HepG2 (cell line): ENCODE results near the gene EIF3A.

Experiments
- DNMT1 ChIP-seq: sonication (generic); formaldehyde crosslinking; IDR thresholded peaks from 2 replicates; pipeline ENCODE4 v1.5.1; 2020; ENCODE audit warnings: mild to moderate bottlenecking, missing genetic modification reagents
- ZNF687 ChIP-seq: sonication (generic); formaldehyde crosslinking; IDR thresholded peaks from 2 replicates; pipeline ENCODE4 v1.5.1; 2020; ENCODE audit warnings: mild to moderate bottlenecking, missing genetic modification reagents, moderate library complexity

- TF ChIP-seq DNMT1, result no peak
- no peak for TF ChIP-seq ZNF687
Measured at GRCh38 chr10:119049777-119050176, 30.8 kb downstream of the EIF3A start.
